SIG-M5 treated with dmso at 0.1 percent for 504 hours (cell line): ENCODE results near the gene SYNE1.
"Not testable (repeated sequence)": the region's sequence is repeated elsewhere in the genome, so short reads cannot be mapped to it uniquely, and the experiment has no call there.

Source experiments
- DNase-seq: peaks from one replicate; lab custom pipeline; 2025; ENCODE audit not compliant: unreplicated experiment; lab: John Stamatoyannopoulos, UW

SYNE1 gene, protein sequence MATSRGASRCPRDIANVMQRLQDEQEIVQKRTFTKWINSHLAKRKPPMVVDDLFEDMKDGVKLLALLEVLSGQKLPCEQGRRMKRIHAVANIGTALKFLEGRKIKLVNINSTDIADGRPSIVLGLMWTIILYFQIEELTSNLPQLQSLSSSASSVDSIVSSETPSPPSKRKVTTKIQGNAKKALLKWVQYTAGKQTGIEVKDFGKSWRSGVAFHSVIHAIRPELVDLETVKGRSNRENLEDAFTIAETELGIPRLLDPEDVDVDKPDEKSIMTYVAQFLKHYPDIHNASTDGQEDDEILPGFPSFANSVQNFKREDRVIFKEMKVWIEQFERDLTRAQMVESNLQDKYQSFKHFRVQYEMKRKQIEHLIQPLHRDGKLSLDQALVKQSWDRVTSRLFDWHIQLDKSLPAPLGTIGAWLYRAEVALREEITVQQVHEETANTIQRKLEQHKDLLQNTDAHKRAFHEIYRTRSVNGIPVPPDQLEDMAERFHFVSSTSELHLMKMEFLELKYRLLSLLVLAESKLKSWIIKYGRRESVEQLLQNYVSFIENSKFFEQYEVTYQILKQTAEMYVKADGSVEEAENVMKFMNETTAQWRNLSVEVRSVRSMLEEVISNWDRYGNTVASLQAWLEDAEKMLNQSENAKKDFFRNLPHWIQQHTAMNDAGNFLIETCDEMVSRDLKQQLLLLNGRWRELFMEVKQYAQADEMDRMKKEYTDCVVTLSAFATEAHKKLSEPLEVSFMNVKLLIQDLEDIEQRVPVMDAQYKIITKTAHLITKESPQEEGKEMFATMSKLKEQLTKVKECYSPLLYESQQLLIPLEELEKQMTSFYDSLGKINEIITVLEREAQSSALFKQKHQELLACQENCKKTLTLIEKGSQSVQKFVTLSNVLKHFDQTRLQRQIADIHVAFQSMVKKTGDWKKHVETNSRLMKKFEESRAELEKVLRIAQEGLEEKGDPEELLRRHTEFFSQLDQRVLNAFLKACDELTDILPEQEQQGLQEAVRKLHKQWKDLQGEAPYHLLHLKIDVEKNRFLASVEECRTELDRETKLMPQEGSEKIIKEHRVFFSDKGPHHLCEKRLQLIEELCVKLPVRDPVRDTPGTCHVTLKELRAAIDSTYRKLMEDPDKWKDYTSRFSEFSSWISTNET (N-terminal part only)

DNA sequence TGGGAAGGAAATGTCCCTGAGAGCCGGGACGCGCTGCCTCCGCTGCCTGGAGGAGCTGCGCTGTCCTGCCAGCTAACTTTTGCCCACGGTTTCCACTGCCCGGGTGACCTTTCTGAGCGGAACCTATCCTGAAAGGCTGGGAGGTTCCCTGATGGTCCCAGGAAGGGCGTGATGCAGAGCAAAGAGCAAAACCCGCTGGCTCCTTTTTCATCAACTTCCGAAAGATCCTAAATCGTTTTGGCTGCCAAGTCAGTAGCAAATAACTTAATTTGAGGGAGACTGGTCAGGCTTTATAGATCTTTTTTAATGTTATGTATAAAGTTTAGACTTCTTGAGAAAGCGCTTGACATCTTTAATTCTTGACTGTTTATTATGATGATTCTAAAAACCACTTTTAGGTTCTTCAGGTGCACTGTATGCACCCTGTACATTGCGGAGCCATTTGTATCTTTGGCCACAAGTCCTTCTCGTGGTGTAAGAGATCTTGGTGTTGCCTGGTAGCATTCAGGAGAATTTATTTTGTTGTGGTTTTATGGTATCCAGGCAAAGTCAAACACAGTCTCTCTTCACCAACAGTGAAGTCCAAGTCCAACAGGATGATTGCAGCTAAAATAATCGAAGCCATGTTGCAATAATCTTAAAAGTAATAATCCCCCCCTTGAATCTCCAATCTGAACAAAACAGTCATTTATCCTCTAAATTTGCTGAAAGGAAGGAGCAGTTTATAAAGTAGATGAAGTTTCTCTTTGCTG is at the start of gene SYNE1:
TSS of gene SYNE1 (minus strand) at position 67 of the 752 bp plus-strand sequence. CDS start 9,031 bp downstream, outside the sequence.
- DNase-seq: no peak

DNA sequence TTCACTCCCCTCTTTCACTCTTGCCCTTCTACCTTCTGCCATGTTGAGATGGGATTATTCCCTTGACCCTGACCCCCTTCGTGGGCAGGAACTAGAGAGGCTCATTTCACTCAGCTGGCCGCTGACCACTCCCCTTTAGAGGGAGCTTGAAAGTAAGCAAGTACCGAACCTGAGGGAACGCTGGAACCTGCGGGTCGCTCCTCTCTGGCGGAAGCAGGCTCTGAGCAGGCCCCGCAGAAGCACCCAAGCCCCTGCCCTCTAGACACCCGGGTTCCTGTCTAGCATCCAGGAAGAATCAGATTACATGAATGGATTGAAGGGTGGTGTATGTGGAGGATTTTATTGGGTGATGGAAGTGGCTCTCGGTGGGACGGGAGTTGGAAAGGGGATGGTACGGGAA is 48.7 kb upstream of the SYNE1 start:
- DNase-seq: no peak

DNA sequence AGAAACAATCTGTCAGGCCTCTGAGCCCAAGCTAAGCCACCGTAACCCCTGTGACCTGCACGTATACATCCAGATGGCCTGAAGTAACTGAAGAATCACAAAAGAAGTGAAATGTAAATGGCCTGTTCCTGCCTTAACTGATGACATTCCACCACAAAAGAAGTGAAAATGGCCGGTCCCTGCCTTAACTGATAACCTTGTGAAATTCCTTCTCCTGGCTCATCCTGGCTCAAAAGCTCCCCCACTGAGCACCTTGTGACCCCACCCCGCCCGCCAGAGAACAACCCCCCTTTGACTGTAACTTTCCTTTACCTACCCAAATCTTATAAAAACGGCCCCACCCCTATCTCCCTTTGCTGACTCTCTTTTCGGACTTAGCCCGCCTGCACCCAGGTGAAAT is 45.8 kb upstream of the SYNE1 start:
- DNase-seq: not testable (repeated sequence)

DNA sequence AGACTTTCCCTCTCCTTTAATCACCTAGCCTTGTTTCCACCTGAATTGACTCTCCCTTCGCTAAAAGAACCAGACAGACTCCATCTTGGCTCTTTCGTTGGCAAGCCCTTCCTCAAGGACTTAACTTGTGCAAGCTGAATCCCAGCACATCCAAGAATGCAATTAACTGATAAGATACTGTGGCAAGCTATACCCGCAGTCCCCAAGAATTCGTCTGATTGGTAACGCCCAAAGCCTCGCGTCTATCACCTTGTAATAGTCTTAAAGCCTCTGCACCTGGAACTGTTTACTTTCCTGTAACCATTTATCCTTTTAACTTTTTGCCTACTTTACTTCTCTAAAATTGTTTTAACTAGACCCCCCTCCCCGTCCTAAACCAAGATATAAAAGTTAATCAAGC is 45.0 kb upstream of the SYNE1 start:
- no peak for DNase-seq

DNA sequence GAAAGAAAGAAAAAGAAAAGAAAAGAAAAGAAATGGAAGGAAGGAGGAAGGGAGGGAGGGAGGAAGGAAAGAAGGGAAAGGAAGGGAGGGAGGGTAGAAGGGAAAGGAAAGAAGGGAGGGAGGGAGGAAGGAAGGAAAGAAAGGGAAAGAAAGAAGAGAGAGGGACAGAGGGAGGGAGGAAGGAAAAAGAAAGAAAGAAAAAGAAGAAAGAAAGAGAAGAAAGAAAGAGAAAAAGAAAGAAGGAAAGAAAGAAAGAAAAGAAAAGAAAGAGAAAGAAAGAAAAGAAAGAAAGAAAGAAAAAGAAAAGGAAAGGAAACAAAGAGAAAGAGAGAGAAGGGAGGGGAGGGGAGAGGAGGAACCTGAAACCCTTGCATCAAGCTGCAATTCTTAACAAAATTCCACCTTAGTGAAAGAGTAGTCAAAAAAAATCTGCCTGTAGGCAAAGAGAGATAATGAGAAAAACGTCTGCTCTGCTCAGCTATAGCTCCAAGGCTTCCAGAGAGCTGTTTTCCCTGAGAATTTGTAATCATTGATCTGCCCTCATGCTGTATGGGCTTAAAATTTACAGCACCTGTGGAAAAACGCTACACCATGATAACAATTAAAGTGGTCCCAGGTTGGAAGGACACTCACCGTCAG is 43.8 kb upstream of the SYNE1 start:
- DNase-seq: no peak

DNA sequence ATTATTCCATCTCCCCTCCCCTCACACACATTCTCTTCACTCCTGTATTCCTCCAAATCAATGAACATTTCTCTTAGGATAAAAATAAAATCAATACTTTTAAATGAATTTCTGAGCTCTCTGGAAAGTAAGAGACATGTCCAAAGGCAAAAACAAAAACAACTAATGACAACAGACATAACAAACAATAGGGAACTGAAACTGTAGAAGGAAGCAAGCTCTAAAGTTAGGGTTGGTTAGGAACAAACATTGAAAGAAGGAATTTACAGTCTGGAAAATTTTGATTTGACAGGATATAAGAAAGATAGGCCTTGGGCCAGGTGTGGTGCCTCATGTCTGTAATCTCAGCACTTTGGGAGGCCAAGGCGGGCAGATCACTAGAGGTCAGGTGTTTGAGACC is 43.0 kb upstream of the SYNE1 start:
- DNase-seq: no peak

DNA sequence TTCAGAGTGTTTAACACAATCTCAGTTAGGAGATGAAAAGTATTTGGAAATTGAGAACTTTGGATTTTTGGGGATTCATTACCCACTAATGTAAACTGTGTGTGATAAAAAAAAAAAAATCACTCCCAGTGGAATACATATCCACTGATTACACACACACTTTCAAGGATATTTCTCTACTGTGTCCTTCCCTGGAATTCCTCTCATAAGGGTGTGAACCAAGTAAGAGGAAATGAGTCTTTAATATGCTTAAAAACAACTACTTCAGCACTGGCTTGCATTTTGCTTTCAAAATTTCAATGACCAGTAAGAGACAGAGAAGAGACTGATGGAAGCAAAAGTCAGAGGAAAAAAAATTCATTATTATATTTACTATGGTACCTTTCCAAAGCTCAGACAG is 36.1 kb upstream of the SYNE1 start:
- DNase-seq: no peak

DNA sequence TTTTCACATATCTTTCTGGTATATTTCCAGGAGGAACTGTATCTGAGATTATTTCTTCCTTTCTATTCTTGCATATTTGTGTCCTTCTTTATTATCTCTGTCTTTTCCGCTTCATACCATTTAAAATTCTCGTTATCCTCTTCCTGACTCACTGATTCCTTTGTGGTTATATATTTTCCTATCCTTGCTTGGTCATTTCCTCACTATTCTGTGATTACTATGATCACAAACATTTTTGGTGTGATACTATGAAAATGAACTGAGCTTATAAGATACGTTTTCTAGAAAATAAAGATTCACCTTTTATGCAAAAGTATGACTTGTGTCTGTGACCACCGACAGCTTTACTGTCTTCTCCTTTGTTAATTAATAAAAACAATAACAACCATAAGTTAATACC is 34.0 kb upstream of the SYNE1 start:
- no peak for DNase-seq

DNA sequence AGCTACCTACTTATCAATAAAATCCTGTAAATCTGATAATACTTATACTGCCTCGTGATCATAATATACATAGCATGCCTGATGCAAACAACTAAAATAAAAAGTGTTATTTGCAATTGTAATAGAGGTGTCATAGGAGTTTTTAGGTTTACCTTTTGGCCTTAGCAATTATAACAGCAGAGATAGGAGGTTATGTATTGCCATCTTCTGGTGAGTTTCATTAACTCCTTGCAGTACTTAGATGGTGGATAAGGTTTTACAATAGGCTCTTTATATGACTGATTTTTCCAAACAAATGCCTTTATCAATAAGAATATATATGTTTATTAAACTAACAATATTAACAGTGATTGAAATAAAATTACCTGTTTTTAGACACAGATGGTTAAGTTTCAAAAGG is 32.7 kb upstream of the SYNE1 start:
- no peak for DNase-seq

DNA sequence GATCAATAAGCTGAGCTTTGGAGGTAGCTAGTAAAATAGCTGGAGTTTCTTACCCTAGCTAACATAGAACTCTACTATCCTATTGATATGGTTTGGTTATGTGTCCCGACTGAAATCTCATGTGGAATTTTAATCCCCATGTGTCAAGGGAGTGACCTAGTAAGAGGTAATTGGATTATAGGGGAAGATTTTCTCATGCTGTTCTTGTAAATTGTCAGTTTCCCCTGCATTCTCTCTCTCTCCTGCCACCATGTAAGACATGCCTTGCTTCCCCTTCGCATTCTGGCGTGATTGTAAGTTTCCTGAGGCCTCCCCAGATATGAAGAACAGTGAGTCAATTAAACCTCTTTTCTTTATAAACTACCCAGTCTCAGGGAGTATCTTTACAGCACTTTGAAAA is 24.6 kb upstream of the SYNE1 start:
- no peak for DNase-seq

DNA sequence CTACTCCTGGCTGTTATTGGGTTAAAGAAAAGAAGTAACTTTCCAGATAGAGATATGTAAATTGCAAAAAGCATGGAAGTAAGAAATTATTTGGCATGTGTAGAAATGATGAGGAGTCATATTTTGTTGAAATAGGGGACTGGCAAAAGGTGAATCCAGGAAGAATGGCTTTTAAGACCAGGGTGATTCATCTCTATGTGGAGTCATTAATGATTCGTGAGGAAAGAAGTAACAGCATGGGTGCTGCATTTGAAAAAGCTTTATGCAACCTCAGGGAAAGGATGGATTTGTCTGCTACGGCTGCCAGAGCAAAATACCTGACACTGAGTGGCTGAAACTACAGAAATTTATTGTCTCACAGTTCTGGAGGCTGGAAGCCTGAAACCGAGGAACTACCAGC is 14.8 kb upstream of the SYNE1 start:
- DNase-seq: no peak

DNA sequence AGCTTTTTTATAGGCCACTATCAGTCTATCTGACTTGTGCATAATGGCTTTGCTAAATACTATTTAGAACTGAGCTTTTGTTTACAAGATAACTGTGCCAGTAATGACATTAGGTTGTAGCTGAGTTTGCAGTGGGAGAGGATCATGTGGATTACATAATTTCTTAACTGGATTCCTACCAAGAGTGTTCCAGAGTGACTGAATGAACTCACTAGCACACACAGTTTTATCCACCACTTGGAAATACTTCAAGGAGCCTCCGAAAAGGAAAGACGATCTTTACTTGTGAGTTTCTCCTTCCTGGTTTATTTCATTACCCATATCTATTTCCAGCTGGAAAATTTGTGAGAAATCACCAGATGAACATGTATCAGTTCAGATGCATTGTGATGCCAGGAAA is 10.9 kb upstream of the SYNE1 start:
- no peak for DNase-seq

DNA sequence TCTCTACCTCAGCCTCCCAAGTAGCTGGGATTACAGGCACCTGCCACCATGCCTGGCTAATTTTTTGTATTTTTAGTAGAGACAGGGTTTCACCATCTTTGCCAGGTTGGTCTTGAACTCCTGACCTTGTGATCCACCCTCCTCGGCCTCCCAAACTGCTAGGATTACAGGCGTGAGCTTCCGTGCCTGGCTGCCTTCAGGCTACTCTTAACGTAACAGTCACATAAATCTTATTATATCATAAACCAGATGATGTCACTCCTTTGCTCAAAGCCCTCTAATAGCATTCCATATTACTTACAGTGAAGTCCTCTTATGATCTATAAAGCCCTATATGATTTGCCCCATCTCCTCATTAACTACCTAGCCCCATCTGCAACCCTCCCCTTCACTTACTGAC is 9.6 kb upstream of the SYNE1 start:
- not testable (repeated sequence) for DNase-seq

DNA sequence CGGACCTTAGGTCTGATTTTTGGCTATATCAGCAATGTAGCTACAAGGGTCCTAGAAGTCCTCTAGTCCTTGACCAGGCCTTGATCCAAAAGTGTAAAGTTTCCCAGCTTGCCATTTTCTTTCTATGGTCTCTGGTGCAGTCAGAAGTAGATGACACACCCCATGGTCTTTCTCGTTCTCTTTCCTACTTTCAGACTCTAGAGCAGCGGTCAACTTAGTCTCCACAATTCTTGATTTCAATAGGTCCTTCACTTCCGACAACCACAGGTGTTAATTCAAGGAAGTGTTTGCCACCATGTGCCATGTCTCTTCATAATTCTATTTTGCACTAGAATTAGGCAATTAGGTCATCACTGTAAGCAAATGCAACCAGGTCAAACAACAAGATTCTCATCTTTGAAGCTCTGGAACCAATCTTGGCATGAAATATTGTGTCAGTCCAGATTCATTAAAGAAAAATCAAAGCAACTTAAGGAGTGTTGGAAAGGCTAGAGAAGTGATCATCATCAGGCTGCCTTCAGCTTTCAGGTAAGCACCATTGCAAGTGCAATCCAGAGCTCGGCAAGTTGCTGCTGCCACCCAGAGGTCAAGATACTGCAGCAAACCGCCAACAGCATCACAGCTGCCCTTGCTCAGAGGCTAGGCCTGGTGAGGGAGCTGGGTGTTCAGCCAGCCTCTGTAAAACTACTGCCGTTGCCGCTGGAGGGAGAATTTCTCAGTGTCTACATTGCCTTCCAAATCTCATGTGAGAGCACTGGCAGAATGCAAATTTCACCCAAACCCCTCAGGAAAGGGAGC is 5.6 kb upstream of the SYNE1 start:
- DNase-seq: peak; percentile 42

DNA sequence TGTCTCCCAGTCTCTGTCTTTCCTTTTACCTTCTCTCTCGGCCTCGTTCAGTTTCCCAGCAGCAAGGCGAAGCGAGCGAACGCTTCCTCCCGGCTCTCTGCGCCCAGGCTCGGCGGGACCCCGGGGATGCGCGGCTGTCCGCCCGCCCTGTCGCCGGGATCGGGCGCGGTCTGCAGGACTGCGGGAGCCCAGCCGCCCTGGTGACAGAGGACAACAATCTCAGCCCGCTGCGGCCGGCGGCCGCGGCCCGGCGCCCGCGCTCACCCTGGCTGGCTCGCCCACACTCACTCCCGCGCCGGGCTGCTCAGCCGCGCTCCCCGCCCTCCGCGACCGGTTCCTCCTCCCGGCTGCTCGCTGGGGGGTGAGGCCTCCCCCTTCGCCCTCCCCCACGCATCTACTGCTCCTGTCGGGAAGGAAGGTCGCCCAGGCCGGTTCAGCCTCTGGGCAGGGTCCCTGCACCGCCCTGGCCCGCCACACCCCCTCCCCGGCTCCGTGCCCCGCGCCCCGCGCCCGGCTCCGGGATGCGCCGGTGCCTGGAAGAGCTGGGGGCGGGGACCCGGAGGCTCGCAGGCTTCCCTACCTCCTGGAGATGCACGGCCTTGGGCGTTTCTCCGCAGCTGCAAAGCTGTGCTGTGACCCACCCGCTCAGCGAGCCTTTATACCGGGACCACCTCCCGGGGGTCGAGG is 410 bp downstream of the SYNE1 start:
- no peak for DNase-seq

DNA sequence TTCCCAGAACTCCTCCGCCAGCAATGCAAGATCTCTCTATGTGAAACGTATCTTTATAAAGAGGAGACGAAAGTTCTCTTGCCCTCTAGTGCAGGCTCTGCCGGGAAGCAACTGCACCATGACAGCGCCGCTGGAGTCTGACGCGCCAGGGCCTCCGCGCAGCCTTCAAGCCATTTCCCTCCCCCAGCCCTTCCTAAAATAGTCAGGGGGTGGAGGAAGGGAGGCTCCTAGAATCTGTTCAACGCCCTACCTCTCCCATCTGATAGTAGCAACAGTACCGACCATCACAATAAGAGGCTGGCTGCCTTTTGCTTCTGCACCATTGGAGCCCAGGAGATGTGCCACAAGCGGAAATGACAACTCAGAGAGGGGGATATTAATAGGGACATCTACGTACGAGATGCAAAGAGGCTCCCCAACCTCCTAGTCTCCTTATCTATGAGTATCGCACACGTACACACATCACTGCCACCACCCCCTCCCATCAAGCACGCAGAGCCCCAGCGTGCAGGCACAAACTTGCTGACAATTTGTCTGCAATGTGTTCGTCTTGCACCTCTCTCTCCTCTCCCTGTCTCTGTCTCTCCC is 1.0 kb downstream of the SYNE1 start:
- no peak for DNase-seq

DNA sequence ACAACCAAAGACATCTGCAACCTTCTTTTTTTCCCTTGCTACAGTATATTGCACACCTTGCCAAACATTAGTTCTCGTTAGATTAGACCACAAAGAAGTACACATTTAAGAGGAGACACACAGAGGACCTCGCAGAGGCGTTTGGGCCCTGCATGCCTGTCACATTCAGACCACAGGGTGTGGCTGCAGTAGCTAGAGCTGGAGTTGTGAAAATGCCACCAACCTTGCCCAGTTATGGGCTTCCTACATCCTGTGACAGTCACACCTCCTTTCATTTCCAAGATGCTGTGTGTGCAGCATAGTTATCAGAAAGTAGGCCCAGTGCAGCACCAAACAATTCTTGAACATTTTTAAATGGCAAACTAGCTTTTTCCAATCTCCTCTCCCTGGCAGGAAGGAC is 2.4 kb downstream of the SYNE1 start:
- DNase-seq: no peak

DNA sequence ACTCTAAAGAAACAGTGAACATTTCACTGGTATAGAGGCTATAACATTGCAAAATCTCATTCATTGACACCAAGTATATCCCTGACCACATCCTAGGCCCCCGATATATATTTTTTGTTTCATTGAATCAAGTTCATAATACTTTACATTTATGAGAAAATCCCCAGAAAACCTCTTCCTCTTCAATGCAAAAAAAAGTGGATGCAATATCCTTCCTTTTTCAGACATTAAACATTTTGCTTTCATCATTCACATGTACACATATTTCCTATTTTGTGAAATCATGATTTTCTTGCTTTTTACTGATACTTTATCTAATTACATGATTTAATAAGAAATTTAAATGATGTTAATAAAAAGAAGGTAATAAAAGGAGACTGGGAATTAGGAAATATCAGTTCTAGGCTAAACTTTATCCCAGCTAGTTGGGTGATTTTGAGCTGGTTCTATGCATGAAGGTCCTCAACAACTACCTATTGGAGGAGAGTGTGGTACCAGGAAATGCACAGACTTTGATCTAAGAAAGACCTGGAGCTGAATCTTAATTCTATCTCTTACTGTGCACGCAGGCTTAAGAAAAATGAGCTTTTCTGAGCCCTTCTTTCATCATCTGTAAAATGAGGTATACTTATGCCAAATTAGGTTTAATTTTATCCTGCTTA is 4.9 kb downstream of the SYNE1 start:
- DNase-seq: no peak
